GM19467 (cell line): ENCODE data around the gene PTTG1IP.
"Not testable (repeated sequence)": the region's sequence is repeated elsewhere in the genome, so short reads cannot be mapped to it uniquely, and the experiment has no call there.

Experiments
- ATAC-seq: cut with Tn5 transposase; IDR thresholded peaks from one replicate; pipeline ENCODE4 v1.9.1; 2021; ENCODE audit warnings: mild to moderate bottlenecking, moderate library complexity; ENCODE audit not compliant: unreplicated experiment

Gene PTTG1IP

DNA sequence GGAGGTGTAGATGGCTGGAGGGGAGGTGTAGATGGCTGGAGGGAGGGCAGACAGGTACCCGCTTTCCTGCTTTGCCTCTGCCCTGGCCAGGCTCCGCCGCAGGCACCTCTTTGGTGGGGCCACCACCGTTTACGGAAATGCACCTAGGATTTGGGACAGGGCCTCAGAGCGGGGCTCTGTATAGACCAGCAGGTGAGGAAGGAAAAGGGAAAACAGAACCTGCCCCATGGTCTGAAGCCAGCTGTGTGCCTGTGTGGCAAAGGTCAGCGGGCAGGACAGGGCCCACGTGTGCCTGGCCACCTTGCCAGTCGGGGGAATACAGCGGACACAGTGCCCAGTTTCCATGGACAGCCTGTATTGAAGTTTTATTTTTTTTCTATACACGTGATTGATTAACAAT is 12.1 kb upstream of the PTTG1IP start:
- ATAC-seq, result no peak

DNA sequence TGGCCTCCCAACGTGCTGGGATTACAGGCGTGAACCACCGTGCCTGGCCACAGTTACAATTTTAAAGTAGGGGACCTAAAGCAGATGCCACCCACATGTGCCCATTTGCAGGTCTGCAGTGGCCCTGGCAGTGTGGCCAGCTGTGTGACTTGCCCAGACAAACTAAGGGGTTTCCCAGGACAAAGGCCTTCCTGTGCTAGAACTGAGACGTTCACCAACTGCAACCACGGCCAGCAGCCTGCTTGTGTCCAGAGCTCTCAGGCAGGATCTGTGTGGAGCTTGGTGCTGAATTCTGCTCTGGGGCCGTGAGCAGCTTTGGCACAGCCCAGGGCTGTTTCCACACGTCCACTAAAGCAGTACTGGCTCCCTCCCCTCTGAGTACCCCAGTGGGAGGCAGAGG is 10.6 kb upstream of the PTTG1IP start:
- ATAC-seq, result no peak

DNA sequence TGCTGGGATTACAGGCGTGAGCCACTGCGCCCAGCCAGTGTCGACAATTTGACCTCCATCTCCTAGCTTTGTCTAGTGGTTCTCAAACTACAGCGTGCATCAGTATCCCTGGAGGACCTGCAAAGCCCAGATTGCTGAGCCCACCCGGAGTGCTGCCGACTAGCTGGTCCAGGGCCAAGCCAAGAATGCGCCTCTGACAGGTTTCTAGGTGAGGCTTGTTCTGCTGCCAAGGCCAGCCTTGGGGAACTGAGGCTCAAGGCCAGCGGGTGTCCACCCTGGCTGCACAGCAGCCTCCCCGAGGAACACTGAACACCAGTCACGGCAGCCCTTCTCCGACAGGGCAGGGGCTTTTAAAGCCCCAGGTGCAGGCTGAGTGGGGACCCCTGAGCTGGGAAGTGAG is 9.8 kb upstream of the PTTG1IP start:
- no peak for ATAC-seq

DNA sequence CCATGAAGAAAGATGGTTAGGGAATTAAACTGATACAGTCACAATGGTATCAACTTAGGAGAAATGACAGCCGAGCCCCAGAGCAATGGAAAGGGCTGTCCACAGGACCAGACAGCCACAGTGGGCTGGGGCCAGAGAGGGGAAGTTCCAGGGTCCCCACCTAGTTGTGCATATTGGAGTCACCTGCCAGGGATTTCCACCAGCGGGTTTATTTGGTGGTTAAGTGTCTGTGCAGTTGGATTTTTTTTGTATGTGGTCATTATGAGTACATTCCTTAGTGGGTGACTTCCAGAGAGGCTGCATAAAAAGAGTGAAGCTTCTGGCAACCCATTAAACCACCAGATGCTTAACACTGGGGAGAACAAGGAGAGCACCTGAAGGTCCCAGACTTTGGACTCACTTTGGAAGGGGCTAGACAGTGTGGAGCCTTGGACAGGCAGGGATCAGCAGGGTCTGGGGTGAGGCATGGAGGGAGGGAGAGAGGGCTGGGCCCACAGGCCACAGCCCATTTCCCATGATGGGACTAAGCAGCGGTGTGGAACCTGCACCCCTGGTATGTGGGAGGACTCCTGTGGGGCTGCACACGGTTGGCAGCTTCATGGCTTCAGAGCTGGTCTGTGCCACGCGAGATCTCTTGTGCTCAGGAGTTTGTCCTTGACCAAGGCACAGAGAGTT is 7.8 kb upstream of the PTTG1IP start:
- ATAC-seq, result no peak

DNA sequence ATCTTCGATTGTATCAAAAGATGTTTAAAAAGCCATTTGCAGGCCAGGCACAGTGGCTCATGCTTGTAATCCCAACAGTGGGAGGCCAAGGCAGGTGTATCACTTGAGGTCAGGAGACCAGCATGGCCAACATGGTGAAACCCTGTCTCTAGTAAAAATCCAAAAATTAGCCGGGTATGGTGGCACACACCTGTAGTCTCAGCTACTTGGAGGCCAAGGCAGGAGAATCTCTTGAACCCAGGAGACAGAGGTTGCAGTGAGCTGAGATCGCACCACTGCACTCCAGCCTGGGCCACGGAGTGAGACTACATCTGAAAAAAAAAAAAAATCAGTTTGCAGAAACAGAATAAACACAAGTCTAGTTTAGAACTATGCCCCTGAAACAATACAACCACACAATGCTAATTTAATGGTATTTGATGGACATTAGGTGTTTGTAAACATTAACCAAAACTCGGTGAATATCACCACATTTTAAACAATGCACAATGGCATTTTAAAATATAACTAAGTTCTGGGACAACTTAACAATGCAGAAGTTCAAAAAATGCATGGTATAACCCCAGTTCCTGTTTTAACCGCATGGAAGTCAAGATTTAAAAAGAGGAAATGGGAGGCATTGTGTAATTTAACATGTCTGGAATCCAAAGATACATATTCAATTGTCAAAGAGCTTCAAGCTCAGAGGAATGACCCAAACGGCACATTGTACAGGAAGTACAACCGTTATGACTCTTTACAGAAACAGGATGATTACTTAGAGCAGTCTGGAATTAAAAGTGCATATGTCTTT is 7.1 kb upstream of the PTTG1IP start:
- no peak for ATAC-seq

DNA sequence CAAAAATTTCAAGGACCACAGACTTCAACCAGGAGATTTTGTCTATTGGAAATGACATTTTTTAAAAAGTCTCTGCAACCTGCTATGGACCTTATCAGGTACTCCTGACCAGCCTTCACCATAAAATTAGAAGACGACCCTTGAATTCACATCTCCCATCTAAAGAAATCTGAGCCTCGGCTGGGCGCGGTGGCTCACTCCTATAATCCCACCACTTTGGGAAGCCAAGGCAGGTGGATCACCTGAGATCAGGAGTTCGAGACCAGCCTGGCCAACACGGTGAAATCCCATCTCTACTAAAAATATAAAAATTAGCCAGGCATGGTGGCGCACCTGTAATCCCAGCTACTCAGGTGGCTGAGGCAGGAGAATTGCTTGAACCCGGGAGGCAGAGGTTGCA is 5.7 kb upstream of the PTTG1IP start:
- ATAC-seq, result not testable (repeated sequence)

DNA sequence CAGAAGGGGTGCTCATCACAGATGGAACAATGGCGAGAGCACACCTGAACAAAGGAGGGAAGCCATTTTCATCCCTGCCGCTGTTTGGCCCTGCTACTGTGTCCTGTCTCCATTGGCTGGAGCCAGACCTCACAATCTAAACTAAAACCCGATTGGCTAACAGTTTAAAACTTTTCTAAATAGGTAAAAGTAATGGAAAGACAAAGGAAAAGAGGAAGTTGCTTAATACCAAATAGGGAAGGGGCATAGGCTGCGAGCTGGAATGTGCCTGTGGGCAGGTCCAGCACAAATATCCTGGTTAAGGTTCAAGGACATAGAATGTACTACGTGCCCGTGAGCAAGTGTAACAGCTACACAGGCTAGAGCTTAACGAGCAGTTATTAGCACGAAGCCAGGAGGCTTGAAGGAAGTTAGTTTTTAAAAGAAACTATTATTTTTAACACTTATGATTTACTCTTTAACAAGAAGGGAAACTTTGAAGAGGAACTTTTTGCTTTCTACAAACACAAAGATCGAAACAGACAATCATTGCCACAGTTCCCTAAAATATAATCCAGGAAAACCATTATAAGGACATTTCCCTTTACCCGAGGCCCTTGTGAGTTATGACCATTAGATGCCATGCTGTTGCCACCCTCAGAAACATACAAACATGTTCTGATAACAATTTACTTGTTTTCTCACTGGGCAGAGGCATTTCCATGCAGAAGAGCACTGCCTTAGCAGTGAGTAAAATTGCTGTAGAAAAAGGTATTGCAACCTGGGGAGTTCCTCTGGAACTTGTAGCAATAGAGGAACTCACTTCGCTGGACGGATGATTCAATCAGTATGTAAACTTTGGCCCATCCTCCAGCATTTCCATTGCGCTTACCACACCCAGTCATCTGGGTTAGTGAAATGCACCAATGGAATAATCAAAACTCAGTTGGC is 4.8 kb upstream of the PTTG1IP start:
- ATAC-seq, result no peak

DNA sequence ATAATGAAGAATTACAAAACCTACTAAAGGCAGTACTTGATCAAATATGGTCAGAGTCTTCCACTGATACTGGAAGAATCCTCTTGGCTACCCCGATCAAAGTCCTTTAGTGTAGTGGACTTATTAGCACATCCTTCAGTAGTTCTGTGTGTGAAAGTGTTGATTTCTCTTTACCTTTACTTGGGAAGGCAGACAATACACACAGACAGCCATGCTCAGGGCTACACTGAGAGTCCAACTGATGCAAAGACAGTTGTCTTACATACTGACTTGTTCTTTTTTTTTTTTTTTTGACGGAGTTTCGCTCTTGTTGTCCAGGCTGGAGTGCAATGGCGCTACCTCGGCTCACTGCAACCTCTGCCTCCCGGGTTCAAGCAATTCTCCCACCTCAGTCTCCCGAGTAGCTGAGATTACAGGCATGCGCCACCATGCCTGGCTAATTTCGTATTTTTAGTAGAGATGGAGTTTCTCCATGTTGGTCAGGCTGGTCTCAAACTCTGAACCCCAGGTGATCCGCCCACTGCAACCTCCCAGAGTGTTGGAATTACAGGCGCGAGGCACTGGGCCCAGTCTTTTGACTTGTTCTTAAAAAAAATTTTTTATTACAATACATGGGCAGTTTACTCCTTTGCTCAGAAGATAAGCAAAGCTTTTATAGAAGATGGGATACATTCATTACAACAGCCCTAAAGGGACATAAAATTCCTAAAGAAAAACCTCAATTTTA is 3.5 kb upstream of the PTTG1IP start:
- no peak for ATAC-seq

DNA sequence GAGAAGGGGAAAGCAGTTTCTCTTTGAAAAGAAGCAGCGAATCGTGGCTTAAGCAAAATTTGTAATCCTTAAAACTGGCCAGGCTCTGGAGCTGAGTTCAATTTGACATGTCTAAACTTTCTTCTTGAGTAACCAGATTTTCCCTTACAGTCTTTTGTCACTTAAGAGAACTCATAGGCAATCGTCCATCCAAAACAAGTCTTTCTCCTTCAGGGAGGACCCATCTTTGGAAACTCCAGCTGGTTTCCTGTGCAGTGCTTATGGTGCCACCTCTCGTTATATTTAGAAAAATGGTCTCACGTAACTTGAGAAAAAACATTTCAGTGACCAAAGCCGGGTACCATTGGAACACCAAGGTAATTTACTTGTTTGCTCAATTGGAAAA is 1.8 kb upstream of the PTTG1IP start:
- ATAC-seq, result no peak

DNA sequence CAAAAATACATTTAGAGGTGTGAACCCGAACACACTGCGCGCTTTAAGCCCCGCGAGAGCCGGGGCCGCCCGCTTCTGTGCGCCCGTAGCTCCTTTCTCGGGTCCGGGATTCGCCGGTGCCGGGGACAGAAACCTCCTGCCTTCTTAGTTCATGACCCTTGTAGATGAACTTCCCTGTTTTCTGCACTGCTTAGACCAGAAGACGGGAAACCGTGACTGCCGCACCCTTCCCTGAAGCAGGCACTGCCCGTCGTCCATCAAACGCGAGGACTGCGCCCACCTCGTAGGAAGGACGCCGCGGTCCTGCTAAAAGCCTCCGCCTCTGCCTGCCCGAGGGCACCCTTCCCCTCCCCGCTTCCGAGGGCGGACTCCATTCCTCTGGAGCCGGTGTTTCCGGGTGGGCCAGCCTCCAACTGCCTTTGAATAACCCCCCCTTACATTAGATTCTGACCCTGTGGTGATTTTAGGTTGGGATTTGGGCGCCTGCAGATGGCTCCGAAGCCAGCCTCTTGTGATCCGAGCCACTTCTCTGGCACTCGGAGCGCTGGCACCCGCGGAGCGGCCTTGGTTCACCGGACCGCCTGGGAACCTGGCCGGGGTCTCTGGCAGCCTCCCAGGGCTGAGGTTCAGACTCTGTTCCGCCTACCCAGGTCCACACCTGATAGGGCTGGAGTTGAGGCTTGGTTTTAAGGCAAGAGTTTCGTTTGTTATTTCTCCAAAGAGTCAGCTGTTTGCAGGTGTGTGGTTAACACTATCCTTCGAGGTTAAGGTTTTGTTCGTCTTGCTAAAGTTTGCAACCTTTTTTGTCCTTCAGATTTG is 1.2 kb upstream of the PTTG1IP start:
- no peak for ATAC-seq

DNA sequence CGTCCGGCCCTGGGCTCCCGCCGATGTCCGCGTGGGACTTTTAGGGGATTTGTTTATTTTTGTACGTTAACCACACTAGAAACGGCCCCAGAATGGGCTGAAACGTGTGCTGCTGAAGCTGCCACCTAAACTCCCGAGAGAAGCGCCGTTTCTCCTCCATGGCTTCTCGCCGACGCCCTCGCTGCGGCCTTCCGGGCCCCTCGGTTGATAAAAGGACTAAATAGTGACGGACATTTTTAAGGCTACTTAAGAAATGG is 678 bp upstream of the PTTG1IP start:
- ATAC-seq, result no peak

DNA sequence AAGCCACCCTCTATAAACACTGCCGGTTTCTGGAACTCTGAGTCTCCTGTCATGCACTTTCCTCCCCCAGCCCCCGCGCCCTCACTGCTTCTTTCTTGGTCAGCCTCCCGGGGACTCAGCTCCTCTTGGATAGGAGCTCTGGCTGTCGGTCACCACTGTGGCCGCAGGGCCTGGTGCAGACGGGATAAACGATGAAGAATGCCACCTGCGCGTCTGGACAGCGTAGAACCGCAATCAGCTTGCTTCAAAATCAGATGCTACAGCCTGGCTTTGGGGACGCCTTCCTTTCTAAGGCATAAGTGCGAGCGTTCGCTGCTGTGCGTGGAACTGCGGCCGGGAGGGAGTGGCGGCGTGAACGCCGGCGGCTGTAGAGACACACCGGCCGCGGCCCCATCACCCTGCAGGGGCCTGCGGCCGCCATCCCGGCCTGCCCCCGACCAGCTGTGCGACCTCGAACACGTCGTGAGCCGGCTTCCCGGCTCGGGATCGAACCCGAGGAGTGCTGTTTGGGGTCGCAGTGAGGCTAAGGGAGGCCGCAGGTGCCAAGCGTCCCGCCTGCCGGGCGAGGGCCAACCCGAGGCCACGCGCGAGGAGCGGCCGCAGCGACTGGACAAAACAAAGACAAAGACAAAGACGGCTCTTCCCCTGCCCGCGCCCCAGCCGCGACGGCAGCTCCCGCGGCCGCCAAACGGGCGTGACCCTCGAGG is 688 bp downstream of the PTTG1IP start:
- ATAC-seq, result no peak

DNA sequence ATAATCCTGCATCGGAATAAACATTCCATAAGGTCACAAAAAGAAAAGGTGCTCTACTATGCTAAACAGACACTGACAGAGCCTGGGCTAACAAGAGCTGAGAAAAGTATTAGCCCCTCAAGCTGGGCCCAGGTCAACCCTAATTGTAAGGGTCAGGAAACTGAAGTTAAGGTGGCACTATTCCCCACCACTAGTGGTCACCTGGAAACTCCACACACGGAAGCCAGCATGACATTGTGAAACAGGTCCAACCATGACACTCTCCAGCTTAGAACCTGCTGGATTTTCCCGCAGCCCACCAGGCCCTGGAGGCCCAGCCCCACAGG is 1.2 kb downstream of the PTTG1IP start:
- ATAC-seq, result no peak

DNA sequence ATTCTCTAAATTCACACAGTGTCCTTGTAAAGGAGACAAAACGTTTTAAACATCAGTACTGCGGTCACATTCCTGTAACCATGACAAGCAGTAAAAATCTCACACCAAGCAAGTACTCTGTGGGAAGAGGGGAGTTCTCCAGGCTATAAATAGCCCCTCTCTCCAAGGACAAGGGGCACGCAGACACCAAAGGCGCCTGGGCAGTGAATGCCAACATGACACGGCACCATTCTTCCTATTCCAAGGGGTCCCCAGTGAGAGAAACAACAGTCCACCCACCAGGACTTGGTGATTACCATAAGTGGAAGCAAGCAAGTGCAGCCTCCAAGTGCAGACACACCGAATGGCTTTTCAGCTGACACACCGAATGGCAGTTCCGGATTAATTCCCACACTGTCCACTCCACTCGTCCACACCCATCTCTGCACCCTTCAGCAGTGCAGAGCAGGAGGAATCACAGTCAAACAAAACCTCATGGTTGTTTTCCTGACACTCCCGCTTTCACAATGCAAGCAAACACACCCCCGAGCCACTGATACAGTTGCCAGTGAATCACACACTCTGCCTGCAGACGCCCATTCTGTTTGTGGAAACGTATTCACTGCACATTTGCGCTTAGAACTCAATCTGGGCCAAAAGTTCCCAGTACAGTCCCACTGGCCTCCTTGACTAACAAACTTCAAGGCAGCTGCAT is 1.8 kb downstream of the PTTG1IP start:
- no peak for ATAC-seq

DNA sequence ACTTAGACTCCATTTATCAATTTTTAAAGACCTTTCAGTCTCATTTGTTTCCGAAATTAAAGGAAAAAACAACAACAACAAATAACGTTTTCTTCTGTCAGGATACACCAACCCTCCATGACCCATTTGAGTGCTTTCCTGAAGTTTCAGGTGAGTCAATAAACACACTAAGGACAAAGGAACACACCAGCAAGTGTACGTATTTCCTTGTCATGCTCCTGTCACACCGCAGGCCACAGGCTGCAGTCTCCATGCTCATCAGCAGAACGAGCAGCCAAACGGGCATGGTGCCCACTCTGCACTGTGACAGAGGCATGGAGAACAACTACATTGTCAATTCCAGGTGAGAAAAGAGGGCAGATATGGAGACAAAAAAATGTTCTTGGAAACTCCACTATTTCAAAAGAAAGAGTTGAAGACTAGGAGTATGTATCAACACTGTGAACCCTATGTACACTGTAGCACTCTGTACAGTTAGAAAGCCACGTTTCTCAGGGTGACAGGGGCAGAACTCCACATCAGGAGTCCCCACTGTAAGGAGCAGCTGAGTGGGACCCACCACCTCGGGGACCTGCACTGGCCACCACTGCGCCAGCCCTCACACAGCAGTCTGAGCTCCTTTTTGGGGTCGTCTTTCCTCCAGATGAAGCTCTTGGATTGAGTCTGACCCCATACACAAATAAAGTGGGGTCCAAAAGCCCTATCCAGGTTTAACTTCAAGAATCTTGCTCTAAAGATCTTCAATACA is 2.6 kb downstream of the PTTG1IP start:
- no peak for ATAC-seq

DNA sequence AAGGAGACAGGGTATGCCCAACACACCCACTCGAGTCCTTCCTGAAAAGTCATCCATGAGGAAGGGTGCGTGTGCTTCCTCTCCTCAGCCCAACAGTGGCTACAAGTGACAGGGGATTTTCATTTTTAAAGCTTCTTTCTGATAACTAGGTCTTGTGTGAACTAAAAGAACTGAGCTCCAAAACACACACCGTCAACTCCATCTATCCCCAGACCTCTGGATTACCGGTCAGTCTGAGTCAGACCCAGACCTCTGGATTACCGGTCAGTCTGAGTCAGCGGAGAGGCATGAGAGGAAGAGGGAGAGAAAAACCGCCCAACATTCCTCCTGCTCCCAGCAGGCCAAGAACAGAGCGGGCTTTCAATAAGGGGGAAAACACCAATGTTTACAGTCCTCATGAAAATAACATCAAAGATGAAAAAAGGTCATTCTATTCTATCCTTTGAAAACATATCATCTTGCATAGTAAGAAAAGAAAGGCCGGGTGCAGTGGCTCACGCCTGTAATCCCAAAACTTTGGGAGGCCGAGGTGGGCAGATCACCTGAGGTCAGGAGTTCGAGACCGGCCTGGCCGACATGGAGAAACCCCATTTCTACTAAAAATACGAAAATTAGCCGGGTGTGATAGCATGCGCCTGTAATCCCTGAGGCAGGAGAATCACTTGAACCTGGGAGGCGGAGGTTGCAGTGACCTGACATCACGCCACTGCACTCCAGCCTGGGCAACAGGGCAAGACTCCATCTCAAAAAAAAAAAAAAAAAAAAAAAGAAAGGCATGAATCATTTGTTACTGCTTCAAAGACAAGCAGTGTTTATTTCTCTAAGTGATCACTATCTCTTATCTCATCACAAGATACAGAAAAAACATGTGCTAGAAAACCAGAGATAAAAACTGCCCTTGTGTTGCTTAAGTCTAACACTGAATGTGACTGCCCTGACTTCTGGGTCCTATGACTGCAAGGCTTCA is 3.4 kb downstream of the PTTG1IP start:
- ATAC-seq, result no peak

DNA sequence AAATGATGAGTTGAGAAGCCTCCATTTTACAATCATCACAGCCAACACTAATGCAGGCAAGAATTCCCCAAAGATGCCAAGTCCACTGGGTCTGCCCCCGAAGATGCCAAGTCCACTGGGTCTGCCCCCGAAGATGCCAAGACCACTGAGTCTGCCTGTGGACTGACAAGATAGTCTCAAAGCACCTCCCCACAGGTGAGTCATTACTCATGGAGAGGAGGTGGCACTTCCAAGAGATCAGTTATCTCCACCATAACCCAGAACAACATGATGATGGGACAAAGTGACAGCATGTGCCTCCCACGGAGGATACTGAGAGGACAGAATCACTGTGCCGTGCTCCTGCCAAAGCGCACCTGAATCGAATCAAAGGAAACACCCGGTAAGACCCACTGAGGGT is 4.8 kb downstream of the PTTG1IP start:
- no peak for ATAC-seq
